HUDEP-2 (cell line): ENCODE data around the gene SMIM1.

Experiments used
- DNase-seq, 76 experiments: peaks; one replicate each; lab custom pipeline; 2025; ENCODE audit not compliant: unreplicated experiment in 76 of 76; lab: John Stamatoyannopoulos, UW

The SMIM1 gene

DNA sequence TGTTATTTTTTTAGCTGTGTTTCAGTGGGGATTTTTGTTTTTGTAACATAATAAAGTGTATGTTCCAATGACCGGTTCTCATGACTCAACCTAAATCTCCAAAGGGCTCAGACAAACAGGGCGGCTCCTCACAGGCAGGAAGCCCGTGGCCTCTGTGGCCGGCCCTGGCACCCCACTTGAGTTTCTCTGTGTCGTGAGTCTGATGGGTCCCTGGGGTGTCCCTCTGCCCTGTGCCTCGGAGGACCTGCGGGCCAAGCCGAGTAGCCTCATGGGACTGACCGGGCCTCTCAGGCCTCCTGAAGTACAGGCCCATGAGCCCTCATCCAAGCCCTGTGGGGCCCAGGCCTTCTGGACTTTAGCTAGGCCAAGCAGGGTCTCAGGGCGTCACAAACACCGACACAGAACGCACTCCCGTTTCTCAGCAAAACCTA is 36.4 kb upstream of the SMIM1 start:
- no peak for DNase-seq

DNA sequence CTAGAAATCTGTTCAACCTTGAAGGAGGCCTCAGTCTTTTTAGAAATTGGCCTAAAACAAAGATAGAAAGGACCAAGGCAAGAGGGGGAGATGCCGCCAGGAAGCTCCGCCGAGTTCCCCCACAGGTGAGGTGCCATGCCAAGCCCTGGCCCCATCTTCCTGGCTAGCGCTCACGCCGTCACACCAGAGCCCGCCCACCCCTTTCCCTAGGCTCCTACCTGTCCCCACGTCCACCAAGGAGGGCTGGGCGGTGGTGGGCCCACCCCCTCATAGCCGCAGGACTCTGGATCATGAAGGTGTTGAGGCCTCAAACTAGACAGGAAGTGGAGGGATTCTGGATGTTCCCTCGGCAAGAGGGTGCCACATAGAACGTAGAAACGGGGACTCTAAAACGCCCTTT is 35.8 kb upstream of the SMIM1 start:
- no peak for DNase-seq

DNA sequence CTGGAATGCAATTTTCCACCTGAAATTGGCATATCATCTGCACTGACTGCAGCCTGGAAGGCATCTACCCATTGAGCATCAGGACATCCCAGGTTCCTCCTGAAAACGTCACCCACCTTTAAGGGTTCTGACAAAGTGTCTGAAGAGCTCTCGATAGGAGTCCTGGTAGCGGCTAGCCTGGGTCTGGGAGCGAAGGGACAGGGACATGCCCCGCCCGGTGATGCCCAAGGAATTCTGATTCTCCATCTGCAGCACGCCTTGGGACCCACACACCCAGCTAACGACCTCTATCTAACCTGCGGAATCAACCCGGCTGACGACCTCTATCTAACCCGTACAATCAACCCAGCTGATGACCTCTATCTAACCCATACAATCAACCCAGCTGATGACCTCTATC is 33.6 kb upstream of the SMIM1 start:
- no peak for DNase-seq

DNA sequence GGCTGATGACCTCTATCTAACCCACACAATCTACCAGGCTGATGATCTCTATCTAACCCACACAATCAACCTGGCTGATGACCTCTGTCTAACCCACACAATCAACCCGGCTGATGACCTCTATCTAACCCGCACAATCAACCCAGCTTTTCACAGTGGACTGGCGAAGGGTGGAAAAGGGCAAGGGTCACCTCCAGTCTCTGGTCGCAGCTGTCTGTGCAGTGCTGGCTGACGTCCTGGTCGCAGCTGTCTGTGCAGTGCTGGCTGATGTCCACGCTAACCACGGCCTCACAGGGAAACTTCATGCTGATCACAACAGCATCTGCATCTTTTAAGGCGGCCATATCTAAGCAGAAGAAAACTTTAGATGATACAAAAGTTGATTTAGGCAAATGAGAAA is 32.5 kb upstream of the SMIM1 start:
- peak in 1 of 76 experiments; percentile 8 for DNase-seq

DNA sequence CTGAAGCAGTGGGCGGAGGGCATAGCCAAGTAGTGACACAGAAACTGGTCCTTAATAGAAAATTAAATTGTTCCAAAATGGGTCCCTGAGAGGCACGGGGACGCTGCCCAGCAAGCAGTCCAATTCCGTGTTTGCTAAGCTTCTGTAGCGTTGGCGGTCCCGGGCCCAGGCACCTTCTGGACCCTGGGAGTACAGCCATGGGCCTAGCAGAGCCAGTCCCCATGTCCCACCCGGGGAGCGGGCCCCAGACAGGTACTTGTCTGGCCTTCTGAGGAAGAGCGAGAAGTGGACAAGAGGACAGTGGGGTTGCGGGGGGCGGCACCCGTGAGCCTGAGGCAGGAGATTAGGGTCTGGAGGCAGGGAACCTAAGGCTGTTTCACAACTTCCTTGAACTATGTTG is 31.8 kb upstream of the SMIM1 start:
- DNase-seq = no peak

DNA sequence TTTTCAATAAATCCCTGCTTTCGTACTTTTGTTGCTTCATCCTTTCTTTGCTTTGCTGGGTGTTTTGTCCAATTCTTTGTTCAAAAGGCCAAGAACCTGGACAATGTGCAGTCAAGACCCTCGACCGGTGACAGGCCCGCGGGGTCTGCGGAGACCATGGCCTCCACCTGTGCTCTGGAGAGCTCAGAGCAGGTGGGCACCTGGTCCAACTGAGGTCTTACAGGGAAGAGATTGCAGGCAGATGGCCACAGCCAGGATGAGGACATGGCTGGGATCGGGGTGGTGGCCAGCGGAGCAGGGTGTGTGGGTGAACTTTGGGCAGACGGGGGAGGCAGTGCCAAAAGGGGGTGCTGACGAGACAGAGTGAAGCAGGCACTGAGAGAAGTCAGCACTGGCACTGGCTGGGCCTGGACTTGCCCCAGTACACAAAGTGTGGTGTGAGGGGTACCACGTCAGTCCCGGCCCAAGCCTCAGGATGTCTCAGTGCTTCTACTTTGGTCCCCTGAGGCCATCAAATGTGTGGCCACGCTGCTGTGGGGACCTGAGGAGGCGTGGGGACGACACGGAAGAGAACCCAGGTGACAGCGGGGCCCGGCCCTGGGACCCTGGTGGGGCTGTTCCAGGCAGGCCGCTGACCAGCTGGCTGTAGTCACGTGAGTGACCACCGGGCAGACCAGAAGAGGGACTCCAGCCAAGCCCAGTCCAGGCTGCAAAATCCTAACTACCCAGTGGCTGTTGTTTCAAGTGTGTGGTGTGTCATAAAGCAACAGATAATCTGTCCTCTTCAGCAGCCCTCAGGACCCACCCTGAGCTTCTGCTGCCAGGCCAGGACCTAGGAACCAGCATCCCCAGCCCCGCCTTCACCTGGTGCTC is 30.7 kb upstream of the SMIM1 start:
- DNase-seq = peak in 1 of 76 experiments; percentile 13

DNA sequence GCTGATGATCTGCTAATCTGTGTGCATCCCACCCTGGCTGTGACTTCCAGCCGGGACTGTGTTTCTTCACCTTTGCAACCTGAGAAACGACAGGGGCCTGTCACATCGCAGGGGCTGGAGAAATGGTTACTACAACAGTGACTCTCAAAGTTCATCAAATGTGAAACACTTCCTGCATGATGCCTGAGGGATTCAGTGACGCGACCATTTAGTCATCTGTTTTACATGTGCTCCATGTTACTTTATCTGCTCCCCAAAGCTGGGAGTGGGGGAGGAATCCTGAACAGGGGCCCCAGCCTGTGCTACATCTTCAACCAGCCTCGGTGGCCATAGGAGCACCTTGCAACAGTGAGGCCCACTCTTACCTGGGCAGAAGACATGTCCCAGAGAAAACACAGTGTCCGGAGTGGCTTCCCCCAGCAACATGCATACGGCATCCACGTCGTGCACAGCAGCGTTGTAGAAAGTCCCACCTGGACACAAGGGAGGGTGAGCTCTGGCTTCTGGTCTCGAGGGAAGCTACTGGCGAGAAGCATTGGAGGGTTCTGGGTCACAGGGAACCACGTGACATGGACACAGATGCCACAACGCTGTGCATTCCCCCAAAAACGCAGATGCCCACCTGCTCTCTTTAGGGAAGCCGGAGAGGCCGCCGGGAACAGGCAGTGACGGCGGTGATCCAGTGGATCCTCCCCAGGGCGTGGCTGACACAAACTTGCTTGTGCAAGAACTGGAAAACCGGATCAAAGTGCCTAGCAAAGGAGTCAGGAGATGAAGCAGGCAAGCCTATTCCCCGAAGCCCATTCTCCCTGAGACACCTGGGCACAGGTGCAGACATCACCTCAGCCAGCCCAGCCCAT is 29.9 kb upstream of the SMIM1 start:
- DNase-seq = no peak

DNA sequence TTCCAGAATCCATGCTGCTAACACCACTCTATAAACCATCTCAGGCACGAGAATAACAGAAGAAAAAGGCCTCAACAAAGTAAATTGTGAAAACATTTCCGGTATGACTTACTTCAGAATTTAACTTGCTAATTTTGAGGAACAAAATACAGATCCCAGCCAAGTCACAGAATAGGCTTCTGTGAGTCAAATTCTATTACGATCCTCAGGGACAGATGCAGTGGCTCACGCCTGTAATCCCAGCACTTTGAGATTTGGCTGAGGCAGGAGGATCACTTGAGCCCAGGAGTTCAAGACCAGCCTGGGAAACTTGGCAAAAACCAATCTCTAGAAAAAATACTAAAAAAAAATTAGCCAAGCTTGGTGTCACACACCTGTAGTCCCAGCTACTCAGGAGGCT is 29.1 kb upstream of the SMIM1 start:
- DNase-seq = no peak

DNA sequence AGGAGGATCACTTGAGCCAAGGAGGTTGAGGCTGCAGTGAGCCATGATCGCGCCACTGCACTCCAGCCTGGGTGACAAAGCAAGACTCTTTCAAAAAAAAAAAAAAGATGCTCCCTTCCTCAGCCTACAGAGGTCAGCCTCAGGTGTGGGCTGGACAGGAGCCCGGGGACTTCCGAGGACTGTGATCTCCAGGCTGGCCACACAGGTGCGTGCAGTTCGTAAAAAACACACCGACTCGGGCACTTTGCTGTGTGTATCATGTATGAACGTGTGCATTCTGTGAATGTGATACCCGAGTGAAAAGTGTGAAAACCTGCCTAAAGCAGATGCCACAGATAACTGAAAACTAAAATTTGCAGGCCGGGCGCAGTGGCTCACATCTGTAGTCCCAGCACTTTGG is 28.7 kb upstream of the SMIM1 start:
- no peak for DNase-seq

DNA sequence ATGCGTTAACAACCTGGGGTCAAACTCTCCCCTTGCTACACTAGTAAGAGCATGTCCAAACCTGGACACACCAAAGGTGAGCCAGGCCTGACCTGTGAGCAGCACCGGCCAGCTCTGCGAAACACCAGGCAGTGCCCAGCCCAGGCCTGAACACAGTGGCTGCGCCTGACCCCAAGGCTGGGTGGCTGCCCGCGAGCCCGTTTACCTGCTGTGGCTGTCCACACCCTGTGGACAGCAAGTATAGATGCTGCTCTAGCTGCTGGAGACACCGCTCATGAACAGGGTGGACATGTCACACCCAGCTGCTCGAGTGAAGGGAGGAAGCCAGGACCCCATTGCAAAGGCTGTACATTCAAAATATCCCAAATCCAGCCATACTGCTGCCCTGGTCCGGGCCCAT is 27.9 kb upstream of the SMIM1 start:
- DNase-seq = no peak

DNA sequence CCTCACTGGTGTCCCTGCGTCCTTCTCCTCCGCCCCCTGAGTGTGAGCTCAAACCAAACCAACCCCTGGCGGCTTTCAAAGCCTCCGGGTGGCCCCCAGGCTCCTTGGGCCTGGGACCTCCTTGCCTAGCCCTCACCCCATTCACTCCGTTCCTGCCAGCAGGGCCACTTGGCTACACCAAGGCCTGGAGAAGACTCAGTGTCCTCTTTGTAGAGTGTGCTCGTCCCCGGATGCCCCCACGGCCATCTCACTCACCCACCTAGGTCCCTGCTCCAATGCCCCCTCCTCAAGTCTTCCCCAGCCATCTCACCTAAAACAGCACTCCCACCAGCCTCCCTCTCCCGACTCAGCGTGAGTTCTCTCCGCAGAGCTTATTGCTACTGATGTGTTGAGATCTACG is 27.5 kb upstream of the SMIM1 start:
- DNase-seq = peak in 1 of 76 experiments; percentile 12

DNA sequence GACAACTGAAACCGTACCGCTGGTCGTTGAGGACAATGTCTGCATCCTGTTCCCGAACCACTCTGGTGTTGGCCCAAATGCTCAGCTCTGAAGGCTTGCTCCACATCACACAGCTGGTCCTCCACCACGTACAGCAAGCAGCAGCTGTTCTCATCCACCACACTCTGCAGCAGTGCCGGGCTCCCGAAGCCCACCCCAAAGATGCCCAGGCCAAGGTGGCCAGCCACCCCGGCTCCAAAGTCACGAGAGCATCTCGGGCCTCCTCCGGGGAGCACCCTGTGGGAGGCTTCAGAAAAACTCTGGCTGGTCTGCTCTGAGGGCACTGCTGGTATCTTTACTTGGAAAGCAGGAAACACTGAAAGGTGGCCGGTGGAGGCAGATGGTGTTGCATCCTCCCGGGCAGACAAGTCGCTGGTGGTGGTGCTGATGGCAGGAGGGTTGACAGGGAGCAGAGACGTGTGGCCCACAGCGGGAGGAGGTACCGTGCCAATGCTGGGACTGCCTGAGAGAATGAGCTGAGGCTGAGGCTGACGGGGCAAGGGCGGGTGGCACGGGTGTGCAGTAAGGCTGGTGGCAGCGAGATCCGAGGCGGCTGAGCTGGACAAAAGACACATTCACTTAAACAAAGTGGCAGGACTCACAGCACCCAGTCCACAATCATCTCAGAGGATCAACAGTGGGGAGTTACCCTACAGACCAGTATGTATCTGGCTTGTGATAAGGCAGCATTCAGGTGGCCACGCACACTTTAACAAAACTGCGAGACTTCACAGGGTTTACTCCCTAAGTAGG is 26.8 kb upstream of the SMIM1 start:
- DNase-seq = peak in 64 of 76 experiments; percentile 10 to 75 (median 48)

DNA sequence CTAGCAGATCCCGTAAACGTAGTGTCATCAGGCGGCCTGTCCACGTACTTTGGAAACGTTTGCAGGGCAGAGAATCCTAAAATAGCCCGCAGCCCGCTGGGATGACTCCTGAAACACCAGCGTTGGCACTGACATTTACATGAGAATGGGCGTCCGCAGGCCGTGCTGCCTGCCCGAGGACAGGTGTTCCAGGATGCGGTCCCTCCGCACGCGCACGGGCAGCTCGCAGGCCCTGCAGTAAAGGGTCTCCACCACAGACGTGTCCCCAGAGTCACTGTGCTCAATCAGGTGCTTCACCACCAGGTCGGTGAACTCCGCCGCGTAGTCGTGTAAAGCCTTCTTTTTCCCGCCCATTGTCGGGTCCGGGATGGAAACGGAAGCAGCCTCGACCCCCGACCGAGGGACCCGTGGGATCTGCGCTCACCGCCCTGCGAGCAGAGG is 26.1 kb upstream of the SMIM1 start:
- DNase-seq = peak in 6 of 76 experiments; percentile 27 to 55 (median 42)

DNA sequence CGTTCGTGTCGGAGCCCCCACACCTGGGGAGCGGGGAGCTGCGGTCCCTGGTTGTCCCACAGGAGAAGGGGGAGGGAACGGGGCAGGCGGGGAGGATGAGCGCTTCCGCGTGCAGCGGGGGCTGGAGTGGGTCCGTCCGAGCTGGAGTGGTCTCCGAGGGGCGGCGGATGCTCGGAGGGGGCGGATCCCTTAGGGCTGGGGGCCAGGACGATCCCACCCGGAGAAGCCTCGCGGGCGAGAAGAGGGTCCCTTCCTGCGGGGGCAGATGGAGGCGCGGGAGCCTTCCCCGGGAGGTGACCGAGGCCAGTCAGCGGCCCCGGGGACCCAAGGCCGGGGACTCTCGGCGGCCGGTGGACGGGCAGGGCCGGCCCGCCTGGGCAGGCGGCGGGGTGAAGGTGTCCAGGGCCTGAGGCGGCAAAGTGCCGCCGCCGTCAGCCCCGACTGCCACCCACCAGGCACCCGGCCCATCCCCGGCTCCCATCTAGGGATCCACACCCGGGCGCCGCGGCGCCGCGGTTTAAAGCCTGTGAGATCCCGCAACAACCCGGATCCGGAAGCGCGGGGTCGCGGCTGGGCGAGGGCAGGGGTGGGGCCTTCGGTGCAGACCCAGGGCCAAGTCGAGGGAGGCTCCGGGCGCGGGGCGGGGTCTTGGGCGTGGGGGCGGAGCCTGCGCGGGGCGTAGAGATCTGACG is 25.6 kb upstream of the SMIM1 start:
- peak in 74 of 76 experiments; percentile 33 to 96 (median 84) for DNase-seq

DNA sequence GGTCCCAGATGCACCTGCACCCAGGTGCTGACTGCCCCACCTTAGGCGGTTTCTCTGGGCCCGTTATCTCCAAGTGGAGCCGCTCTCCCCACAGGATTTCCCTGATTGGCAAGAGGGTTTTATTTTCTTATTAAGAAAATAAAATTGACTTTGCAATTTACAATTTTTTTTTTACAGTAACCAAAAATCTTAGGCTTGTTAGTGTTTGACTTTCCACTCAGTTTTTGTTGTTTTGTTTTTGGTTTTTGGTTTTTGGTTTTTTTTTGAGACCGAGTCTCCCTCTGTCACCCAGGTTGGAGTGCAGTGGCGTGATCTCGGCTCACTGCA is 25.1 kb upstream of the SMIM1 start:
- no peak for DNase-seq

DNA sequence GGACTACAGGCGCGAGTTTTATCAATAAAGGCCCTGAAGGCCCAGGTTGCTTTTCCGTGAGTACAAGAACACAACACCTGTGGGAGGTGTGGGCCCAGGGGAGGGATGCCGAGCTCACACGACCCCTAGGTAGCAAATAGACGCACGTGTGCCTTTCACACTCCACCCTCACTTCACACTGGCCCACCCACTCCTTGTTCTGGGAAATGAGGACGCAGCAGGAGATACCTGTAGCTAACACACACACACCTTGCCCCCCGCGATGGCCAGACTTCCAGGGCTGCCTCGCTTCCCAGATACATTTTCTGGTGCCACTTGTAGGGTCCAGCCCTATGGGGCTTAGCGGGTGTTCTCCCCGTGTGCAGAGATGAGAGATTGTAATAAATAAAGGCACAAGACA is 24.6 kb upstream of the SMIM1 start:
- no peak for DNase-seq

DNA sequence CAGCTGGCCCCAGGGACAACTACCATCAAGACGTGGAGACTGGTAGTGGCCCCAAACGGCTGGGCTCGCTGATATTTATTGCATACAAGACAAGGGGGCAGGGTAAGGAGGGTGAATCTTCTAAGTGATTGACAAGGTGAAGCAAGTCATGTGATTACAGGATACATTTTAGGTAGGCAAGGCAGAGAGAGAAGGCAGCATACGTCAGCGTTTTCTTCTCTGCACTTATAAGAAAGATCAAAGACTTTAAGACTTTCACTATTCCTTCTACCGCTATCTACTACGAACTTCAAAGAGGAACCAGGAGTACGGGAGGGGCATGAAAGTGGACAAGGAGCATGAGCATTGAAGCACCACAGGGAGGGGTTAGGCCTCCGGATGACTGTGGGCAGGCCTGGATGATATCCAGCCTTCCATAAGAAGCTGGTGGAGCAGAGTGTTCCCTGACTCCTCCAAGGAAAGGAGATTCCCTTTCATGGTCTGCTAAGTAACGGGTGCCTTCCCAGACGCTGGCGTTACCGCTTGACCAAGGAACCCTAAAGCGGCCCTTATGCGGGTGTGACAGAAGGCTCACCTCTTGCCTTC is 24.1 kb upstream of the SMIM1 start:
- peak in 9 of 76 experiments; percentile 13 to 50 (median 30) for DNase-seq

DNA sequence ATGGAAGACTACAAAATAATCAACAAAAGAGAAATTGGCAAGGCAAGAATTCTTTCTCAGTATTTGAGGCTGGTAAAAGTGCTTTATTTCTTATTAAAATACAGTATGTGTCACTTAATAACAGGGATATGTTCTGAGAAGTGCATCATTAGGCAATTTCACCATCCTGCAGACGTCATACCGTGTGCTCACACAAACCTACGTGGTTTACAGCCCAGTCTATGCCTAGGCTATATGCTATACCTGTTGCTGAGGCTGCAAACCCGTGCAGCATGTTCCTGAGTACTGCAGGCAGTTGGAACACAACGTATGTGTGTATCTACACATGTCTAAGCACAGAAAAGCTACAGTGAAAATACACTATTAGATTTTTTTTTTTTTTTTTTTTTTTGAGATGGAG is 23.0 kb upstream of the SMIM1 start:
- DNase-seq = no peak

DNA sequence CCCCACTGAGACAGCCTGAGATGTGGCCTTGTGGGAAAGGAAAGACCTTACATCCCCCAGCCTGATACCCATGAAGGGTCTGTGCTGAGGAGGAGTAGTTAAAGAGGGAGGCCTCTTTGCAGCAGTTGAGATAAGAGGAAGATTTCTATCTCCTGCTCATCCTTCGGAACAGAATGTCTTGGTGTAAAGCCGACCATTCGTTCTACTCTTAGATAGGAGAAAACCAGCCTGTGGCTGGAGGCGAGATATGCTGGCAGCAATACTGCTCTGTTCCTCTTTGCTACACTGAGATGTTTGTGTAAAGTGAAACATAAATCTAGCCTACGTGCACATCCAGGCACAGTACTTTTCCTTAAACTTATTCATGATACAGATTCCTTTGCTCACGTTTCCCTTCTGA is 21.8 kb upstream of the SMIM1 start:
- DNase-seq = peak in 65 of 76 experiments; percentile 12 to 89 (median 58)

DNA sequence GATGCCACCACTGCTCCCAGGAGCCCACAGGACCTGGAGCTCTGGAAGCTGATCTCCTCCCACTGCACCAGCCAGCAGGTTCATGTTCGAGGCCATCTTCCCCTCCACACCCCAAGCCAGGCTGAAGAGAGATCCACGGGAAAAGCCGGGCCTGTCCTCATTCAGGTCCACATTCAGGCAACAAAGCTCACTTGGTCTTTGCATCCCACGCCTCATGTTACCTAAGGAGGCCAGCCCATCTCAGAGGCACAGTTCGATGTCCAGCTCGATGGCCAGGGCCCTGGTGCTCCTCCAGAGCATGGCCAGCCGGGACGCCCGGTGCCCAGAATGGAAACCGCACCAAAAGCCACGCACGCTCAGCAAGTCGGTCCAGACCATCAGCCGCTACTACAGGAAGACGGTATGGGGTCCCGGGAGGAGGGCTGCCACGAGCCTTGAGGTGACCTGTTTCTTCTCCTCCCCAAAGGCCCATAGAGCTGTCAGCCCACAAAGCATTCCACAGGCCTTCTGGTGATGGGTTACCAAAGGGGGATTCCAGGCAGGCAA is 20.1 kb upstream of the SMIM1 start, which contains the start of gene CCDC27:
CCDC27 (plus strand) TSS at position 51 of the 546 bp plus-strand sequence; CDS start at position 83, 32 bp downstream.
- DNase-seq = no peak
